Parathyroid adenoma (tissue), 2 donors: Measurements from ENCODE around the gene TTC12.

Experiments used
- H2AFZ ChIP-seq: fragments of 300-600 bp; sonication (generic); one replicate; pipeline ENCODE4 v1.7.0; 2017; ENCODE audit warnings: antibody characterized with exemption, mild to moderate bottlenecking
- H3K27ac ChIP-seq: fragments of 300-600 bp; sonication (generic); one replicate; pipeline ENCODE4 v1.7.0; 2017
- H3K27me3 ChIP-seq: fragments of 300-600 bp; sonication (generic); one replicate; pipeline ENCODE4 v1.7.0; 2017; ENCODE audit warnings: low read length; ENCODE audit not compliant: control insufficient read depth, insufficient read depth
- H3K36me3 ChIP-seq: fragments of 300-600 bp; sonication (generic); one replicate; pipeline ENCODE4 v1.7.0; 2017; ENCODE audit warnings: low read length; ENCODE audit not compliant: control insufficient read depth, insufficient read depth
- H3K4me1 ChIP-seq: fragments of 300-600 bp; sonication (generic); one replicate; pipeline ENCODE4 v1.7.0; 2017; ENCODE audit warnings: control low read depth
- H3K4me2 ChIP-seq: fragments of 300-600 bp; sonication (generic); one replicate; pipeline ENCODE4 v1.7.0; 2017; ENCODE audit warnings: low read length
- H3K4me3 ChIP-seq: fragments of 300-600 bp; sonication (generic); one replicate; pipeline ENCODE4 v1.7.0; 2017; ENCODE audit warnings: low read depth, low read length
- H3K79me2 ChIP-seq: fragments of 300-600 bp; sonication (generic); one replicate; pipeline ENCODE4 v1.7.0; 2017; ENCODE audit warnings: control low read depth
- H3K9ac ChIP-seq: fragments of 300-600 bp; sonication (generic); one replicate; pipeline ENCODE4 v1.7.0; 2017; ENCODE audit warnings: mild to moderate bottlenecking
- H3K9me3 ChIP-seq: fragments of 300-600 bp; sonication (generic); one replicate; pipeline ENCODE4 v1.7.0; 2017; ENCODE audit warnings: low read length; ENCODE audit not compliant: control insufficient read depth
- CTCF ChIP-seq: fragments of 300-600 bp; sonication (generic); IDR thresholded peaks from one replicate; pipeline ENCODE4 v1.7.0; 2017; ENCODE audit warnings: antibody characterized with exemption, mild to moderate bottlenecking
- donor health status: primary hyperparathyroidism.

TTC12 gene

GRCh38 chr11:113350336-113351067 is 36.1 kb downstream of the TTC12 start:
- Histone ChIP-seq H3K79me2 (no peaks in the 10 kb centered on the region), H3K9me3 (no peaks in the 10 kb centered on the region), H3K4me3 (no peak overlapping the region), H3K9ac (no peak overlapping the region), H3K4me2 (no peak overlapping the region), H3K36me3 (no peaks in the 10 kb centered on the region), H3K27ac (no peak overlapping the region), H3K4me1 (no peaks in the 10 kb centered on the region), H3K27me3 (no peaks in the 10 kb centered on the region), H2AFZ (no peak overlapping the region)
- TF ChIP-seq CTCF = no peak

- Histone ChIP-seq H3K9me3 (no peaks in the 10 kb centered on the region), H3K9ac (no peak overlapping the region), H3K79me2 (no peaks in the 10 kb centered on the region), H3K27ac (no peak overlapping the region), H3K4me3 (no peak overlapping the region), H3K4me2 (no peak overlapping the region), H3K27me3 (no peaks in the 10 kb centered on the region), H2AFZ (no peak overlapping the region), H3K4me1 (no peaks in the 10 kb centered on the region), H3K36me3 (no peaks in the 10 kb centered on the region)
- no peak for TF ChIP-seq CTCF
Observed at GRCh38 chr11:113351068-113351450, 36.7 kb downstream of the TTC12 start.

- Histone ChIP-seq H3K4me2 (no peak overlapping the region), H3K27ac (no peak overlapping the region), H3K27me3 (no peaks in the 10 kb centered on the region), H2AFZ (no peak overlapping the region), H3K9ac (no peak overlapping the region), H3K4me3 (no peak overlapping the region), H3K36me3 (no peaks in the 10 kb centered on the region), H3K9me3 (no peaks in the 10 kb centered on the region), H3K79me2 (no peaks in the 10 kb centered on the region), H3K4me1 (no peaks in the 10 kb centered on the region)
- no peak for TF ChIP-seq CTCF
Observed at GRCh38 chr11:113351480-113351879, 37.1 kb downstream of the TTC12 start.

- H3K27me3 ChIP-seq = no peaks in the 10 kb centered on the region
- H3K4me2 ChIP-seq = no peak overlapping the region
- no peak for TF ChIP-seq CTCF
- H3K9me3 ChIP-seq = no peaks in the 10 kb centered on the region
- H3K4me1 ChIP-seq = no peaks in the 10 kb centered on the region
- no peaks in the 10 kb centered on the region for H3K79me2 ChIP-seq
- H3K36me3 ChIP-seq = no peaks in the 10 kb centered on the region
- no peak overlapping the region for H2AFZ ChIP-seq
- no peak overlapping the region for H3K9ac ChIP-seq
- no peak overlapping the region for H3K4me3 ChIP-seq
- no peak overlapping the region for H3K27ac ChIP-seq
Observed at GRCh38 chr11:113356203-113356602, 41.8 kb downstream of the TTC12 start.

- Histone ChIP-seq H3K79me2 (no peaks in the 10 kb centered on the region), H3K4me3 (no peak overlapping the region), H3K9me3 (no peaks in the 10 kb centered on the region), H3K4me2 (no peak overlapping the region), H3K9ac (no peak overlapping the region), H3K27ac (no peak overlapping the region), H2AFZ (no peak overlapping the region), H3K27me3 (no peaks in the 10 kb centered on the region), H3K36me3 (no peaks in the 10 kb centered on the region), H3K4me1 (no peaks in the 10 kb centered on the region)
- no peak for TF ChIP-seq CTCF
Observed at GRCh38 chr11:113363406-113363805, 49.0 kb downstream of the TTC12 start.
